HT1080 (cell line): Measurements from ENCODE around the gene NSF. TPM values are rescaled to one million over a fixed set of nuclear protein-coding genes. Genes with fewer than 3 reads are reported as not detected.

Experiments
- DNase-seq: peaks from one replicate; pipeline ENCODE4 v3.0.0-alpha.2; 2015; ENCODE audit warnings: low read depth
- total RNA-seq: library from RNA; depleted of rRNA; stranded (reverse); fragments of >200 nt; shearing (Covaris generic); gene quantifications from 2 replicates; pipeline ENCODE4 v1.2.3, GENCODE V29; 2014; rRNA removed

NSF gene
- total RNA-seq, 1 experiment from 2014 or later: 38.2 TPM

DNA sequence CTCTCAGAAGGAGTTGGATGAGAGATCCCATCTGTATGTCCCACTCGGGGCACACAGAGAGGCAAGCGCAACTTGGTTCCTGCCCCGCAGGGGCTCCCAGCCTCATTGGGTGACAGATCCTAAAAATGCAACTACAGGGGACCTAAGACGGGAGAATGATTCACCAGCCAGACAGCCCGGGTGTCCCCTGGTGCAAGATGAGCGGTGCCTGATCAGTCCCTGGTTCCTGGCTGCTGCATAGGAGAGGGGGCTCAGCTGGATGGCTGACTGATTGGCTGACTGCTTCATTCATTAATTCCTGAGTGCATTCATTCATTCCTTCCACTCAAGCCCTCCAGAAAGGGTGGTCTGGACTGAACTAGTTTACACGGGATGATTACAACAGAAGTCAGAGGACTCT, 206.1 kb downstream of the NSF start:
- no peak for DNase-seq

DNA sequence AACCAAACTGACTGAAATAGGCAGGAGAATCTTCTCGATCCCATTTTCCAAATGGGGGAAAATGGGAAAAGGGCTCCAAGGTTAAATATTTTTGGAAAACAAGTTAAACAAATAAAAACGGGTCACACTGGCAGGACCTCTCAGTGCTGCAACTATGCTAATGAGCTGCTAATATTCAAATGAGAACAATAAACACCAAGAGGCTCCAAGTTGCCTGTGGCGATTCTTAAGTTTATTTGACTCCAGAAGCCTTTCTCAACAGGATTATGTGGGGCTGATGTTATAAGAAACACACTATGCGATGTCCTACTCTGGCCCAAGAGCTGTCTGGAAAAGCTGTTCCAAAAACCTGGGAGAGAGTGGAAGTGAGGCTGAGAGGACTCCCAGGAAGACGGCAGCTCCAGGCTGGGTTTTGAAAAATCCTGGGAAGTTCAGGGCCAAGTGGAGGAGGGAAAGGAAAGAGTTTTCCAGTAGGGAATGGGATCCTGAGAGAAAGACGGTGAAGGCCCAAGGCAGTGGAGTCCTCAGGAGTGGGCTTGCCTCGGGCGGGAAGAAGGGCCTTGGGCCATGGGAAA, 206.6 kb downstream of the NSF start:
- no peak for DNase-seq

DNA sequence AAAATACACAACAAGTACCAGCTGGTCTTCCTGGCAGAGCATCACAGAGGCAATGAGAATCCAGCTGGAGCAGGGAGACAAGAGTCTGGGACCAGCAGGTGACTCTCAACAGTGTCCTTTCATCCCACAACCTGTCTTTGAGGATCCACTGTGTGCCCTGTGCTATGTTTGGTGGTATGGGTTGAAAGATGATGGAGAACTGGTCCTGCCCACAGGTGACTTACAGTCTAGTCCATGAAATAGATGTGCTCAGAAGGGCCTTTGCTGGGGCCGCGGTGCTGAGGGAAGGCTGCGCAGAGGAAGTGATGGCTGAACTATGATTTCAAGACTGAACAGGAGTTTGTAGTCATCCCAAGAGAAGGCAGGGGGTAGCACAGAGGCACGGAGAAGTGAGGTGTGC, 210.1 kb downstream of the NSF start:
- no peak for DNase-seq

DNA sequence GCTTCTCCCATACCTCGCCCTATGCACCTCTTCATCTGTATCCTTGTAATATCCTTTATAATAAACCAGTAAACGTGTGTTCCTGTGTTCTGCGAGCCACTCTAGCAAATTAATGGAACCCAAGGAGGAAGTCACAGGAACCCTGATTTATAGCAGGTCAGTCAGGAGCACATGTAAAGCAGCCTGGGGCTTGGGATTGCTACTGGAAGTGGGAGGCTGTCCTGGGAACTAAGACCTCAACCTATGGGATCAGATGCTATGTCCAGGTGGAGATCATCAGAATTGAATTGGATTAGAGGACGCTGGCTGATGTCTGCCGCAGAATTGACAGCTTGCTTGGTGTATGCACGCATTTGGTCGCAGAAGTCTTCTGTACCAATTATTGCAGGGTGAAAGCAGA, 212.3 kb downstream of the NSF start:
- no peak for DNase-seq

DNA sequence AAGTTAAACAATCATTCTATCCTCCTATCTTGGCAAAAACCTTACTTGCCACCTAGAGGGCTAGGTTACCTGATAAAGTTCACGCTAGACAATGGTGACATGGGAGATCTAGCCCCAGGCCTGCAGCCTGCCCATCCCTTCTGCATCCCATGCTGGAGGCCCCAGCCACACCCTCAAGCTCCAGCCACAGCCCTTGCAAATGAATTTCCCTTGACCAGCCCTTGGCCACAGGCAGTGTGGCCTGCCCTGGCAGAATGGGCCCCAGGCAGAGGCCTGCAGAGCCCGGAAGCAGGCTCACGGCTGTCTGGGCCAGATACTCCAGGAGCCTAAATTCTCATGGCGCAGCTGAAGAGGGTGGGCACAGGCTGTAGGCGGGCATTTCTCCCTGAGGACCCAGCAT, 213.1 kb downstream of the NSF start:
- DNase-seq: no peak

DNA sequence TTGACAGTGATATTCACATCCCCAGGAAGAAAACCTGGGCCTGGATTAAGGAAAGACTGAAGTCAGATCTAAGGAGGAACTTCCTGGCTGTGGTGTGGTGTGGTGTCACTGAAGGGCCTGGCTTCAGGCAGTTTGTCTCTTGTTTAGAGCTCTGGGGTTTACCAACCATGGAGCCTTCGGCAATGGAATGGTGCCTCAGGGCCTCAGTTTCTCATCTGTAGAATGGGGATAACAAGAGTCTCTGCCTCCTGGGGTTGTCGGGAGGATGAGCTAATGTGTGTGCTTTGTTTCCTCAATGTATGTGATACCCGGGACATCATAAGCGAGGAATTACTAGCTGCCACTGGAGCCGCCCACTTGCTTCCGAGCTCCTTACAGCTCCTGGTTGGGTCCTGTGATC, 215.3 kb downstream of the NSF start:
- no peak for DNase-seq

Other genes with a start within 250 kb of the NSF start
- 2.4 and 7.4 TPM in 2 replicates for gene ARL17B, start 228.9 kb upstream of the NSF start, total RNA-seq
- gene LRRC37A2, start 78.2 kb upstream of the NSF start, total RNA-seq: 3.3 and 3.9 TPM in 2 replicates
- gene ARL17A, start 11.0 kb upstream of the NSF start, total RNA-seq: 1.5 and 2.9 TPM in 2 replicates
- gene WNT3, start 228.0 kb downstream of the NSF start, total RNA-seq: 3.2 and 4.1 TPM in 2 replicates